Hematopoietic multipotent progenitor cell treated with erythropoietin and hydrocortisone succinate and interleukin-3 and kit ligand, for 17 days (in vitro differentiated cells): Measurements from ENCODE around the gene SLC25A41.
"Not testable (repeated sequence)": the region's sequence is repeated elsewhere in the genome, so short reads cannot be mapped to it uniquely, and the experiment has no call there.

Source experiments
- DNase-seq: peaks from one replicate; pipeline ENCODE4 v3.0.0-alpha.2; 2015; ENCODE audit warnings: low spot score

The SLC25A41 gene

DNA sequence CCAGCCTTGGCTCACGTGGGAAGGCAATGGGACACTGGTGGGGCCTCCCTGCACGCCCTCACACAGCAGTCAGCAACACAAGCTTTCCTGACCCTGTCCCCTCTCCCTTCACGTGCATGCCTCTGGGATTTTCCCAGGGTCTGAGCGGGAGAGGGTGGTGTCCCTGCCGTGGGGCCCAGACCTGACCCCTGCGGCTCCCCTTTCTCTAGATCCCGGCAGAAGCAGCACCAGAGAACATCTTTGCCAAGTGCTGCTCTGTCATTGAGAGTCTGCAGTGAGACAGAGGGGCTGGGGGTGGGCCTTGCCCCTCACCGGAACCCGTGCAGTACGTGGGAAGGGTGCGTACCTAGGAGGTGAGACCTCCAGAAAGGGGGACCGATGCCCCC, 21.5 kb downstream of the SLC25A41 start:
- DNase-seq: no peak

DNA sequence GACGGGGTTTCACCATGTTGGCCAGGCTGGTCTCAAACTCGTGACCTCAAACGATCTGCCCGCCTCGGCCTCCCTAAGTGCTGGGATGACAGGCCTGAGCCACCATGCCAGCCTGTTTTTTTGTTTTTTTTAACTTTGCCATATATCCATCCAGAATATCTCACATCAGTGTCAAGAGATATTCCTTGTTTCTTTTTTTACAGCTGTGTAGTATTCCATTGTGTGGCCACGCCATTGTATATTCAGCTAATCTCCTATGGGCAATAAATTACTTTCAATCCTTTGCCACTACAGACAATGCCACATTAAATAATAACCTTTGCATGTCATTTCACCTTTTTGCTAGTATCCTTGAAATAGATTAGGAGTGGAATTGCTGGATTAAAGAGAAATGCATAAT, 24.2 kb downstream of the SLC25A41 start:
- DNase-seq: no peak

DNA sequence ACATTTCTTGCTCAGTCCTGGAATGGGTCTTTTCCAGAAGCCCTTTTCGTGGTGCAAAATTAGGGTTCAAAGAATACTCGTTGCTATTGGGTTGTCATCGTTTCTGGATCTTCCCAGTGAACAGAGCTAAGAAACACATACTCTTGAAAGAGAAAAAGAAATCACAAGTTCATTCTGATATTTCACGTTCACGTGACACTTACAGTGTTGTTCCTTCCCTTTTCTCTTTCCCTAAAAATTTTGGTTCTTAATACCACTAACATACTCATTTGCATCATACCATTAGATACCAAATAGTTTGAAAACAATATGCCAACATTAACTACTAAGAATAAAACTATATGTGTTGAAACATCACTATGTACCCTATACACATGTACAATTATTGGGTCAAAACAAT, 27.2 kb downstream of the SLC25A41 start:
- DNase-seq: no peak

DNA sequence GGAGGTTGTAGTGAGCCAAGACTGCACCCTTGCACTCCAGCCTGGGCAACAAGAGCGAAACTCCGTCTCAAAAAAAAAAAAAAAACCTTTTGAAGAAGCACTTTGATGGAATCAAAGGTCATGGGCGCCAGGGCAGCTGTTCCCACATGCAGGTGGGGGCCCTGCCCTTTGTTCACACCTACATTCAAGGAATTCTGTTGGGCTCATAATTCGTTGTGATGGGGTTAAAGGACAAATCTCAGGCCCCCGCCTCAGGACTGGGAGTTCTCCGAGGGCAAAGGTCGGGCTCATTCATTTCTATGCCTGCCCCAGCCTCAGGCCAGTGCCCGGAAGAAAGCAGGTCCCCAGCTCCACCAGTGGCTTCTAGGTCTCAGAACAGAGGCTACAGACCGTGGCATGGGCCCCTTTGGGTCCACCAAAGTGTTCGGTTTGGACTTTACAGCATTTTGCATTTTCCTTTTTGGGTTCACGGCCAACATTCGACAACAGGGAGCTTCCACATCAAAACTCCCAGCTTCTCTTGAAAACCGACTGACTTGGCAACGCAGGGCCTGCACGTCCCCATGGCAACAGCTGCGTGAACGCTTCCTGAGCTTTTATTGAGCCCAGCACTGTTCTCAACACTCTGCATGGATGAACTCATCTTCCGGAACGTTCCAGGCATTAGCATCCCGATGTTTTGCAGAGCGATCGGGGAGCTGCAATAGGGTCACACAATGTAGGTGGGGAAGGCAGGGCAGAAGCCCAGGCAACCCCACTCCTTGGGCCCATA, 30.5 kb downstream of the SLC25A41 start:
- no peak for DNase-seq

DNA sequence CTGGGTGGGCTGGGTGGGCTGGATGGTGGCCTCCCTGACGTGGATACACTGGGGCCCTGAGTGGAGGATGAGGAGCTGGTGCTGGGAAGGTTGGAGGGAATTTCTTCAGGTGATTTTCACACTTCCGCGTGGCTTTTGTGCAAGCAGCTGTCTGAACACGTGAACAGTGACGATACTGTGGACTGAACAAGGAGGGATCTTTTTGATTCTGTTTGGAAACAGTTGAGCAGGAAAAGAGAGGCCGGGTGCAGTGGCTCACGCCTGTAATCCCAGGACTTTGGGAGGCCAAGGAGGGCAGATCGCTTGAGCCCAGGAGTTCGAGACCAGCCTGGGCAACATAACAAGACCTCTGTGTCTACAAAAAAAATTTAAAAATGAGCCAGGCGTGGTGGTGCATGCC, 31.5 kb downstream of the SLC25A41 start:
- DNase-seq: no peak

DNA sequence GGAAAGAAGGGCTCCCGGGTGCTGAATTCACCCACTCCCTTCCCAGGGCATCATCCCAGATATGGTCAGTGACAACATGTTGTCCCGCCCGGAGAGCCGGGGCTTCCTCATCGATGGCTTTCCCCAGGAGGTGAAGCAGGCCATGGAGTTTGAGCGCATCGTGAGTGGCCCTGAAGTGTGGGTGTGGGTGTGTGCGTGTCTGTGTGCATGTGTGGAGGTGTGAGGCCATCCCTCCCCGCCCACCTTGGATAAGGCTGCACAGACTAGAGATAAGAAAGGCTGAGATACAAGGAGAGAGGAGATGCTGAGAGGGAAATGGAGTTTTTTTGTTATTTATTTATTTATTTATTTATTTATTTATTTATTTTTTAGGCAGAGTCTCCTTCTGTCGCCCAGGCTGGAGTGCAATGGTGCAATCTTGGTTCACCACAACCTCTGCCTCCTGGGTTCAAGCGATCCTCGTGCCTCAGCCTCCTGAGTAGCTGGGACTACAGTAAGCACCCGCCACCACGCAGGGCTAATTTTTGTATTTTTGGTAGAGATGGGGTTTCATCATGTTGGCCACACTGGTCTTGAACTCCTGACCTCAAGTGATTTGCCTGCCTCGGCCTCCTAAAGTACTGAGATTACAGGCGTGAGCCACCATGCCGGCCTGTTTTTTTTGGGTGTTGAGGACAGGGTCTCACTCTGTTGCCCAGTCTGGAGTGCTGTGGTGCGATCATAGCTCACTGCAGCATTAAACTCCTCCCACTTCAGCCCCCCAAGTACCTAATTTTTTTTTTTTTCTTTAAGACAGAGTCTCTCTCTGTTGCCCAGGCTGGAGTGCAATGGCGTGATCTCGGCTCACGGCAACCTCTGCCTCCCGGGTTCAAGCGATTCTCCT, 33.3 kb downstream of the SLC25A41 start:
- DNase-seq: not testable (repeated sequence)

DNA sequence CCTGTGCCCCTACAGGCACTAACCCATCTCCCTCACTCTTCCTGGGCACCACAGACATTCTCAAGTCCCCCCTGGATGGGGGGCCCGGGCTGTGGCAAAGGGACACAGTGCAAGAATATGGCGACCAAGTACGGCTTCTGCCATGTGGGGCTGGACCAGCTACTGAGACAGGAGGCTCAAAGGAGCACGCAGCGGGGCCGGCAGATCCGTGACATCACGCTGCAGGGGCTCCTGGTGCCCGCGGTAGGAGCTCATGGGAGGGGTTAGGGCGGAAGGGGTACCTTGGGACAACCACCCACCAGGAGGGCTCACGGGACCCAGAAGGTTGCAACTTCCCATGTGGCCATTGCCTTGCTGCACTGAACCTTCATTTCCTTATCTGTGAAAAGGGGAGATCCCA, 37.3 kb downstream of the SLC25A41 start:
- DNase-seq: no peak

DNA sequence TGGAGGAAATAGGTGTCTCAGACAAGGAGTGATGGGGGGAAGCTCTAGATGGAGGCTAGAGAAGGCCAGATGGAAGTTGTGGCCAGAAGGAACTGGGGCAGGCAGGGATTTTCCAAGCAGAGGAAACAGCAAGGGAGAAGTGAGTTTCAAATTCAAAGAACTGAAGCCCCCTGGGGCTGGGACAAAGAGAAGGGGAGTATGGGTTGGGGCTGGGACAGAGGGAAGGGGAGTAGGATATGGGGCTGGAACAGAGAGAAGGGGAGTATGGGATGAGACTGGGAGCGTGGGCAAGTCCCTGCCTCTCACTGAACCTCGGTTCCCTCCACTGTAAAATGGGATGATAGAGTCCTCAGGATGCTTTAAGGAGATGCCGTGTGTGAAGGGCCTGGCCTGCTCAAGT, 38.7 kb downstream of the SLC25A41 start:
- DNase-seq: no peak

DNA sequence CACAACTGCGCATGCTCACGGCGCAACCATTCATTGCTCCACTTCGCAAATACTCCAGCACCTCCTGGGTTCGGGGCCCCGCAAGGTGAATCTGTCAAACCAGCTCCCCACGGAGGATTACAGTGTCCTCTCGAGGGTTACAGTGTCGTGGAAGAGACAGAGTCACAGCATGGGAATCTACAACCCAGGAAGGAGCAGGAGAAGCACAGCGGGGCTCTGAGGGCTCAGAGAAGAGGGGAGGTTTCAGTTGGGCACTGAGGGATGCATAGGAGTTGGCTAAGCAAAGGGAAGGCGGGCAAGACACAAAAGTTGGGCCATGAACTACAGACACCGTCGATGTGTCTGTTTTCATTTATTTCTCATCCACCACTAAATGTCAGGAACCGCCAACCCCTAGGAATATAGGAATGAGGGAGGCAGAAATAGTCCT, 39.6 kb downstream of the SLC25A41 start:
- peak; percentile 60 for DNase-seq

DNA sequence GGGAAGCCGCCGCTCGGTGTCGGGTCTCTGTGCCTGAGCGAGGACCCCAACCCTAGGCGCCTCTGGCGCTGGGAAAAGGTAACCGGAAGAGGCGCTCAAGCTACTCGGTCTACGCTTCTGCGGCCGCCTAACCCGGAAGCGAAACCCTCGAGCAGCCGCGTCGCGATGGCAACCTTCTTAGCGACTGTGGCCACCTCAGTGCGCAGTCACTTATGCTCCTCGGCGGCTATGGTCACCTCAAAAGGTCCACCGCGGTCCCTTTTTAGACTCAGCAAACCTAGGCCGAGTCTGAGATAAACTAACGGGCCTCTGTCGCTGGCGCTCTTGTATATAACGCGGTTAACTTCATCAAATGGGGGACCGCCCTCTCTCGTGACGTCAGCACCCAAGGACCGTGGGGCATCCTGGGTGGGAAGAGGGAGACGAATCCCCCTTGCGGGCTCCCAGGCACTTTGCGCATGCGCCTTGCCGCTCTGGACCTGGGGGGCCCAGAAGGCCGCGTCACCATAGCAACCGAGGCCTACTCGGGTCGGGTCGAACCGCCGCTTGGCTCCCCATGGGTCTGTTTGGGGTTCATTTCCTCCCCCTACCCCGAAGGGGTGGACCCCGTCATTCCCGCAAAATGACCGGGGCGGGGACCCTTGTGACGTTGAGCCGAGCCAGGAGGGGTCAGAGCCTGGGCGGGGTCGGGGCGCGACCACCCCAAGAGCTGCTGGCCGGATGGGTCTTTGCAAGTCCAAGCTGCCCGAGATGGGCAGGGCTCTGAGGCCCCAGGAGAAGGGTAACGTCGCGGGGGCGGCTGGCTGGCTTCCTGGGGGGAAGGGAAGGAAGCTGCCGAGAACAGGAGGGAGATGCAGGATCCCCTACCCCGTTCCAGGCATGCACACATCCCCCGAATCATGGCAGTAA, 40.2 kb downstream of the SLC25A41 start, which contains the start of gene GTF2F1:
GTF2F1 (minus strand) TSS at position 91 of the 909 bp plus-strand sequence. CDS start 169 bp downstream, outside the sequence.
- DNase-seq: peak; percentile 89

DNA sequence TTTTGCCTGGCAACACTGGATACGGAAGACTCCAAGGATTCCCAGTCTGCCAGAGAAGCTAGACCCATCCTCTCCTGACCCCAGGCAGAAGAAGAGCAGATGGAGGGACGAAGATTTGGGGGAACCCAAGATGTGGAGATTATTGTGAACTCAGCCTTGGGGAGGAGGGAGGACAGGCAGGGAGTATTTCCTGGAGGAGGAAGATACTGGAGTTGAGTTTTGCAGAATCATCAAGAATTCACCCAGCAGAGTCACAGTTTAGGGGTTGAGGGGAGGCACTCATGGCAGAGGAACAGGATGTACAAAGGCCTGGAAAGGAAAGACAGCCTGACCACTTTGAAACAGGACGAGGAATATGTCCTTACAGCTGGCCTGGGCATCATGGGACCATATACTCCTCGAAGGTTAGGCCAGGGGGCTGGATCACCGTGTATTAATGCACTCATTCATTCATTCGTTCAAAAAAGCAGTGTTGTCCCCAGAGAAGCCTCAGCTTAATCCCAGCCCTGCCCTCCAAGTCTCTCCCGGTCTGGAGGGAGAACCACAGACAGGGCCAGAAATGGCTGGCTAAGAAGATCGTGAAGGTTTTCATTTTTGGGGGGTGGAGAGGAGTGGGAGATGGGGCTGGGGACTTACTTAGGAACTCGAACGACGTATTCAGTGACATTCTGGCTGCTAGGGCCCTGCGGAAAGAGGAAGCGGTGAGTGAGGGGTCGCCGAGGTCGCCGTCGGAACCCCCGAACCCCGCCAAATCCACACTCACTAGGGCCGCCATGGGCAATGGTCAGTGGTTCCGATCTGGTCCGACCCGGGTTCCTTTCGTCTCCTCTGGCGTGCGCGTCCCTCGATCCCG, 41.1 kb downstream of the SLC25A41 start:
- DNase-seq: no peak

DNA sequence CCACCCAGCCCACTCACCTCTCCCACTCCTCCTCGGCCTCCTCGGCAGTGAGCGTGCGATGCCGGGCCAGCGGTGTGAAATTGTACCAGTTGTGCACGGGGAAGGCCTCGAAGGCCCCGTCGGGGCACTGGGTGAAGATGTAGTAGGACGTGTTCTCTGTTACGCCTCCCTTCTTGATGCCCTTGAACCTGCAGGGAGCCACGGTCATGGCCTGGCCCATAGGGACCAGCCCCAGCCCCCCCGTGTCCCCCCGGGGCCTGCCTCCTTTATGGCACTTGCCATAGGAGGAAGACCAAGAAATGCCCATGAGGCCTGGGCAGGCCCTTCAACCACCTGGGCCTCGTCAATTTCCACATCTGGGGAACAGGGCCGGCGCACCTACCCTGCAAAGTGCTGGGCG, 46.2 kb downstream of the SLC25A41 start:
- no peak for DNase-seq

DNA sequence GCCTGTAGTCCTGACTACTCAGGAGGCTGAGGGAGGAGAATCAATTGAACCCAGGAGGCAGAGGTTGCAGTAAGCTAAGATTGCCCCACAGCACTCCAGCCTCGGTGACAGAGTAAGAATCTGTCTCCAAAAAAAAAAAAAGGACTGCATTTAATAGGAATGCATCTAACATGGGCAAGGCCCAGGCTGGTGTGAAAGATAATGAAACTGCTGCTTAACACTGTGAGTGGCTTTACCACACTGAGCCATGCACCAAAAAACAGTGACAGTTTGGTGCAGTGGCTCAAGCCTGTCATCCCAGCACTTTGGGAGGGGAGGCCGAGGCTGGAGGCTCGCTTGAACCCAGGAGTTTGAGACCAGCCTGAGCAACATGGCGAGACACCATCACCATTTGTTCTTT, 49.2 kb downstream of the SLC25A41 start:
- no peak for DNase-seq

DNA sequence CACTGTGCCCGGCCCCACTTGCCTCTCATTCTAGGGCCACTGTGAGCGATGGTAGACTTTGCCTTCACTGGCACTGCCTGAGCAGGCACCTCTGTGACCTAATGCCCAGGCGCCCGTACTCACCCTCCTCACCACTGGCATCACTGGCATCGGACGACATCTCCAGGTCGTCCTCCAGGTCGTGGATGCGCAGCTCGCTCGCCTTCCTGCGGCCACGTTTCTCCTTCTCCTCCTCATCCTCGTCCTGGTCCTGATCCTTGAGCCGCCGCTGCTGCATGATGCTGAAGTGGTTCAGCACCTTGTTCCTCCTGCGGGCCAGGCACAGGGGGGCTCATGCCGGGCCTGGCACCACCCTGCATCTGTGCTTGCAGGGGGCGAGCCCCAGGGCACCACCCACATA, 50.4 kb downstream of the SLC25A41 start:
- DNase-seq: no peak

DNA sequence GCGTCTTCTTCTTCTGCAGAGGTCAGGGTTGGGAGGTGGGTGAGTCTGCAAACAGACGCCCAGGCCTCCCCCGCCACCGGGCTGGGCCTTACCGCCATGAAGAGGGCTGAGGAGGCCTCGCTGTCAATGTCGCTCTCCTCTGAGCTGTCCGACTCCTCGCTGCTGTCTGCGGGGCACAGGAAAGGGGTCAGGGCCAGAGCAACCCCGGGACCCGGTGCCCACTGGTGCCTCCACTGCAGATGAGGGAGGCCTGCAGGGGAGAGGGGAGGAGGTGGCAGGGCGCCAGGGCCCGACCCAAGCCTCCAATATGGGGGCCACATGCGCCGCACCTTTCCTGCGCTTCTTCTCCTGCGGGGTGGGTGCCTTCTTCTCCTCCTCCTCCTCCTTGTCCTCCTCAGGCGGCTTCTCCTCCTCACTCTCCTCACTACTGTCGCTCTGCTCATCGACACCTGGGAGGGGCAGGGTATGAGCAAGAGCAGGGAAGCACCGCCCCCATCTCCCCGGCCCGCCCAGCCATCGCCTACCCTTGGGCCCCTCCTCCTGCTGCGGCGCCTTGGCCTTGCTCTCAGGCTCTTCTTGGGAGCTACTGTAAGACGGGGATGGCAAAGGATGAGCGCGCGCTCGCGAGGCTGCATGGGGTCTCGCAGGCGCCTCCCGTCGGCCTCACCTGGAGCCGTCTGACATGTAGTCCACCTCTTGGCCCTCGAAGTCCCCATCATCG, 52.4 kb downstream of the SLC25A41 start:
- DNase-seq: no peak

DNA sequence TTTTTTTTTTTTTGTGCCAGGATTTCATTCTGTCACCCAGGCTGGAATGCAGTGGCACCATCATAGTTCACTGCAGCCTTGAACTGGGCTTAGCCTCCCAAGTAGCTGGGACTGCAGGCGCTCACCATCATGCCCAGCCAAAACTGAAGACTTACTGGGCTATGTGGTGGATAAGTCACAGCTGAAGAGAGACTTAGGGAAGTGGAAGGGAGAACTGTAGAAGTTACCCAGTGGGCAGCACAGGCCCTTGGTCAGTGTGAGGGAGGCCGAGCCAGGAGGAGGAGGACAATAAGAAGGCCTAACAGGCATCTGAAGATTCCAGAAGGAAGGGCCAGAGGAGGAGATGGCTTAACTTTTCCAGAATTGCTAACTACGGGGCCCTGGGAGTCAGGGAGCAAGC, 53.8 kb downstream of the SLC25A41 start:
- no peak for DNase-seq

DNA sequence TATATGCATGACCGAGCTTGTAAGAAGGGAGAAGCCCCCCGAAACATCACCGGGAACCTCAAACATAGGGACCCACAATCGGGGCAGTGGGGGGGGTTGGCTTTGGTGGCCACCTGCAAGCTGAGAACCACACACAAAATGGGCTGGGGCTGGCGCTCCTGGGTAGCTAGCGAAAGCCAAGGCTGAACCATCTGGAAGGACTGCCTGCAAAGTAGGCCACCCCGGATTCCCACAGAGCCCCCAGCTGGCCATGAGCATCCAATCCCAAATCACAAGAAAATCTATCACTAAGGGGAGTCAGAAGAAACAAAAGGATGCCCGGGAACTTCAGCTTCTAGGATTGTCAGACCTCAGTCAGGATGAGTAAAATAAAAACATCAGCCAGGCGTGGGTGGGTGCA, 55.1 kb downstream of the SLC25A41 start:
- DNase-seq: no peak

DNA sequence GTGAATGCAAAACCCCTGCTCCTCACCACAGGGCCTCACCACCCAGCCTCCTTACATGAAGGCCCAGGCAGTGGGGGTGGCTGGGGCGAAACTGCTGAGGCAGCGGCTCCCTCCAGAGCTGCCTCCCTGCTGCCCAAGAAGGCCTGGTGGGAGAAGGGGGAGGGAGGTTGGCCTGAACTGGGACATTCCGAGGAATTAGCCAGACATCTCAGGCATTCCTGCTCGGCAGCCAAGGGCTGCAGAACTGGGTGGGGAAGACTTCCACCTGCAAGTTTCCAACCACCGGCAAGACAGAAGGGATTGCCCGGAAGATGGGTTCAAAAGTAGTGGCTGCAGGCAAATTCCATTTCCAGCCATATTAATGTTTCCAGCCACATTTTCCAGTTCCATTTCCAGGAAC, 55.5 kb downstream of the SLC25A41 start:
- DNase-seq: no peak

DNA sequence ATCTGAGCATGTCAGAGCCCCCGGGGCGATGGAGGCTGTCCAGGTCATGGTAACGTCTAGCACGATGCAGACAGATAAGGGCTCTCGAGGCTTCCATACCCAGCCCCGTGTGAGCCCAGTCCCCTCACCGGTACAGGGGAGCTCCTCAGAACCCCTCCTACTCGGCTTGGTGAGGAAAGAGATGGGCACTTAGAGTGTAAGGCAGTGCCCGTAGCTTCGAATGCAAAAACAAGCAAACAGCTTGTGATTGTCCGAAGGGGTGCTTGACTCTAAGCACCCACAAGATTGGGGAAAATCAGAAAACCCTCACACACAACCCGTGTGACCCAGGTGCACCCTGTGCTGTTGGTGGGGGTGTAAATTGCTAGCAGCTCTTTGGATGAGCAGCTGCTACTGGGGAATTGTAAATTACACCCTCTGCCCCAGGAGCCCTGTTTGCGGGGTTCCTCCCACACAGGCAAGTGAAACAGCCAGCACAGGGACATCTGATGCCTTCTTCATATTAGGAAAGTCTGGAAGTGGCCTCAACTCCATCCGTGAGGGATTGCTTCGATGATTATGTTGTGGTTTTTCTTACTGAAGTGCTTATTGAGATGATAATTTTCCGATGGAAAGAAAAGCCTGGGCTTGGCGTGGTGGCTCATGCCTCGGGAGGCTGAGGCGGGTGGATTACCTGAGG, 56.9 kb downstream of the SLC25A41 start:
- DNase-seq: no peak
